T follicular helper cell (primary cell): ENCODE data around the gene RLBP1.
A peak's percentile ranks its signal among the peaks of the same experiment; 100 is the strongest.
"Not testable (repeated sequence)": the region's sequence is repeated elsewhere in the genome, so short reads cannot be mapped to it uniquely, and the experiment has no call there.

ENCODE experiments used
- DNase-seq: peaks from one replicate; pipeline ENCODE4 v3.0.0-alpha.2; 2020; ENCODE audit warnings: low read depth
- total RNA-seq, 2 experiments: gene quantifications; one replicate each; lab custom pipeline; 2026; lab: John Stamatoyannopoulos, UW

The RLBP1 gene
- 0 reads per million in 2 experiments for total RNA-seq

- DNase-seq: no peak
Measured at GRCh38 chr15:89221543-89221942, at the start of gene RLBP1. RLBP1 (minus strand) TSS chr15:89221579; CDS start chr15:89218975, 2,604 bp downstream.

- not testable (repeated sequence) for DNase-seq
Measured at GRCh38 chr15:89250142-89250541, 28.8 kb upstream of the RLBP1 start.

- no peak for DNase-seq
Measured at GRCh38 chr15:89248584-89248983, 27.2 kb upstream of the RLBP1 start.

GRCh38 chr15:89247446-89247845, 26.1 kb upstream of the RLBP1 start:
- DNase-seq: no peak

DNA sequence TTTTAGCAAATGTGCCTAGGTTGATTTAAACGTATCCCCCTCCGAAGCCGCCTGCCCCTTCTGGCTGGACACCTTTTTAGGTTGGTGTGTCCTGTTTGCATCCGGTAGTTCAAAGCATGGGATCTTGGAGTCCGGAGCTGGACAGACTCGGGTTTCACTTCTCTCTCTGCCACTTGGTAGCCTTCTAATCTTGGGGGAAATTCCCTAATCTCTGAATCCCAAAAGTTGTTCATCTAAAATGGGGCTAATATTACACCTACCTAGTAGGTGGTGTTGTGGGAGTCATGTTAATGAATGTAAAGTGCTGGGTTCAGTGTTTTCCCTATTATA, 23.2 kb upstream of the RLBP1 start:
- DNase-seq: no peak

- peak; percentile 92 for DNase-seq
Measured at GRCh38 chr15:89243691-89244573, 22.6 kb upstream of the RLBP1 start, which contains the start of gene FANCI. FANCI (plus strand) TSS chr15:89243979; CDS start chr15:89247648, 3,669 bp downstream.

DNA sequence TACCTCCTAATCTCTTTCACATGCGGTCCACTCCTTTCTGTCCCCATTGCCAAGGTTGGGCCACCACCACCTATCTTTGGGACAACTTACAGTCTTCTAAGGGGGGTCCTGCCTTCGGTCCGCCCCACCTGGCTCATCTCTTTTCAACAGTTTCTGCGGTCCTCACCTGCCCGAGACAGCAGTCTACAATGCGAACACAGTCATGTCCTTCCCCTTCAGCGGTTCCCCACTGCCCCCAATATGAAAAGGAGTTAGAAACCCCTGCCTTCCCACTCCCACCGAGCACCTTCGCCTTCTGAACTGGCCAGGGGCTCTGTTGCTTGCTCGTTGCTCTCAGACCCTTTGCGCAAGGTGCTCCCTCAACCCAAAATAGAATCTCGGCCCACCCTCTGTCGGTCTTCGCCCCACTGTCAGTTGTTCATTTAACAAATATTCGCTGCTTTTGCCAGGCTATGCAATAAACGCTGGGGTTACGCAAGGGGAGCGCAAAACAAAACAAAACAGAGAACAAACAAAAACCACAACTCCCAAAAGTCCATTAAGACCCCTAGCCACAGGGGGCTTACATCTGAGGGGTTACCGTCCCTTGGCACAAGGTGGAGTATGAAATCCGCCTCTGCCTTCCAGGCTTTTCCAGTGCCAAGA, 21.8 kb upstream of the RLBP1 start:
- no peak for DNase-seq

- not testable (repeated sequence) for DNase-seq
Measured at GRCh38 chr15:89239883-89240810, 18.8 kb upstream of the RLBP1 start.

- DNase-seq: no peak
Measured at GRCh38 chr15:89231832-89232231, 10.5 kb upstream of the RLBP1 start.

DNA sequence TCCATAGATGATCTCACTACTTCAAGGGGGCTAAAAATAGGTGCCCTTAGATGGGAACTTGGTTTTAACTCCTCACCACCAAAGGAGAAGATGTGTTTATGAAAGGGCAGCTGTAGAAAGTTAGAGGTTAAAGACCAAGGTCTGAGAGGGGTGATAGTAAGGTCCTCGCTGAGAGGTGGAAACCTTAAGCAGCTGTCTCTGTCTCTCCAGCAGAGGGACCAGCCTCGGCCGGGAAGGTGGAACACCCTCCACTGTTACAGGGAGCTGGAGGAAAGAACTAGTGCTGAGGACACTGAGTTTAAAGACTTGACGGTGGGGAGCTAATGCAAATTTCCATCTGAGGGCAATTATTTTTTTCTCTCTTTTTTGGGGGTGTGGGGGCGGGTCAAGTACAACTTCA, 8.9 kb upstream of the RLBP1 start:
- no peak for DNase-seq

- no peak for DNase-seq
Measured at GRCh38 chr15:89227425-89227824, 6.0 kb upstream of the RLBP1 start.

GRCh38 chr15:89226359-89227221, 5.2 kb upstream of the RLBP1 start:
- no peak for DNase-seq

DNA sequence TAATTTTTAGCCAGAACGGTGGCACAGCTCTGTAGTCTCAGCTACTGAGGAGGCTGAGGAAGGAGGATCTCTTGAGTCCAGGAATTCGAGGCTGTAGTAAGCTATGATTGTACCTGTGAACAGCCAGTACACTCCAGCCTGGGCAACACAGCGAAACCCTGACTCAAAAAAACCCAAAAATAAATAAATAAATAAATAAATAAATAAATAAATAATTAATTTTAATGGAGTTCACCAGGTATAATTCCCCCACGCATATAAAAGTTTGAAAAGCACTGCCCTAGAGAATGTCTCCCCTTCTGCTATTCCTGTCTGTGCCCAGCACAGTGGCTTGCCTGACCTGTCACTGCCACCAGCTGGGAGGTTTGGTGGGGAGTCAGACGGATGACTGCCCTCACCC, 4.2 kb upstream of the RLBP1 start:
- no peak for DNase-seq

- DNase-seq: no peak
Measured at GRCh38 chr15:89218531-89218930, 2.8 kb downstream of the RLBP1 start.

- DNase-seq: no peak
Measured at GRCh38 chr15:89217686-89218376, 3.5 kb downstream of the RLBP1 start.

DNA sequence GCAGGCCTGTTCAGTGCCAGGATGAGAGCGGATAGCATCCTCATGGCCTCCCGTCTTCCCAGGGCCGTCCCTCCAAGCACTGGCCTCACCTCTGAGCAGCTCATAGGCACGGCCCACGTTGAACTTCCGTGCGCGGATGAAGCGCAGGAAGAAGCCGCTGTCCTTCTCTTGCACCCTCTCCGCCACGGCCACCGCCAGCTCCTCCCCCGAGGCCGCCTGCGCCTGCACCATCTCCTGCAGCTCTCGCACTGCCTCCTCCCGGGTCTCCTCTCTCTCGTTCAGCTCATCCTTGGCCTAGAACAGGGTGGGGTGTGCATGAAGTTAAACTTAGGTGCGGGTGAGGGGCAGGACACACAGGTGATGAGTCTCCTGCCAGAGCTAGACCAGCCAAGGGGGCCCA, 4.3 kb downstream of the RLBP1 start:
- DNase-seq: no peak

- DNase-seq: no peak
Measured at GRCh38 chr15:89215627-89216026, 5.8 kb downstream of the RLBP1 start.

DNA sequence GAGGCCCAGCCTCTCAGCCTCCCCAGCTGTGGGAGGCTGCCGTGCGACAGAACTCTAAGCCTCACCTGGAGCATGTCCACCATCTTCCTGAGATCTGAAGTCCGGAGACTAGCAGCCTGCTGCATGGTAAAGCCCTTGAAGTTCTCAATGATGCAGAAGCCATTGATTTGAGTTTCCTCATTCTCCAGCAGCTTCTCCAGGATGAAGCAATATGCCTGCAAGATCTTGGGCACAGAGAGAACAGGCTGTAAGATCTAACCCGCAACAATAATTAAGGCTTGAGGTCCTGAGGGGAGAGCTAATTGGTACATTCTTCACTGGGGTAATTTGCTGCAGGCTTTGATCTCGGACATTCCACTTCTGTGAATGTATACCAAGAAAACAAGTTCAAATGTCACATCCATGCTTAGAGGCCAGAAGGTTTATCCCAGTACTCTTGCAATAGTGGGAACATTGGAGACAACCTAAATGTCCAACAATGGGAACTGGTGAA, 9.7 kb downstream of the RLBP1 start:
- DNase-seq: no peak

DNA sequence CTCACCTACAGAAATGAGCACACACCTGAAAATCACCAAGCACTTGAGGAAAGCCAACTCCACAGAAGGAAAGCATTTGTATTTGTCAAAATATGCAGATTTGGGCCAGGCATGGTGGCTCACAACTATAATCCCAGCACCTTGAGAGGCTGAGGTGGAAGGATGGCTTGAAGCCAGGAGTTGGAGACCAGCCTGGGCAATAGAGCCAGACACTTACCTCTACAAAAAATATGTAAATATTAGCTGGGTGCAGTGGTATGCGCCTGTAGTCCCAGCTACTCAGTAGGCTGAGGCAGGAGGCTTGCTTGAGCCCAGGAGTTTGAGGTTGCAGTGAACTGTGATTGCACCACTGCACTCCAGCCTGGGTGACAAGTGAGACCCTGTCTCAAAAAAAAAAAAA, 12.3 kb downstream of the RLBP1 start:
- DNase-seq: no peak

- no peak for DNase-seq
Measured at GRCh38 chr15:89208256-89208655, 13.1 kb downstream of the RLBP1 start.
